ENCODE data around the gene C7orf57.

The C7orf57 gene

DNA sequence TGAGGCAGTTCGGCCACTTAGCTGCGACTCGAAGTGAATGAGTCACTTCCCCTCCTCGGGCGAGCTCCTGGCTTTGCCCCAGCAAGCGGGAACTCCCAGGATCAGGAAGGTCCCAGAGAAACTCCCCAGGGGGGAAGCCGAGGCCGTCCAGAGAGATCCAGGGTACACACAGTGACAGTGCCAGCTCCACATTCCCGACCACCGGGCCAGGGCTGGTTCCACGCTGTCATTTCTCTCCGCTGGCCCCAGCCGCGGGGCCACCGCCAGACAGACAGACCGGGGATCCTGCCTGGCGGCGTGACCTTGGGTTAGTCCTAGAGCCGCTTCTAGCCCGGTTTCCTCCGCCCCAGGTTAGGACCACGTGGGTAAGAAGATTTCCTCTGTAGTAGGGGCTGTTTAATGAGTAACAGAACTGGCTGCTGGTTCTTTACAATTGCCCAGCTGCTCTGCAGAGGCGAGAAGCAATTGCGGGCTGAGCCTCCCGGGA, 53.3 kb downstream of the C7orf57 start:
- DNase-seq, result peak in 1 of 2 experiments; percentile 39

GRCh38 chr7:48089046-48090003, 54.0 kb downstream of the C7orf57 start, which contains the start of gene UPP1:
Gene UPP1, plus strand, starts transcription at chr7:48089265. Its CDS starts 5,519 bp downstream, at chr7:48094784.
- DNase-seq, result peak; percentile 48 to 82

GRCh38 chr7:48090095-48090805, 54.9 kb downstream of the C7orf57 start:
- DNase-seq, result no peak

- no peak for DNase-seq
Observed at GRCh38 chr7:48091506-48092433, 56.4 kb downstream of the C7orf57 start.

GRCh38 chr7:48094861-48095293, 59.5 kb downstream of the C7orf57 start:
- DNase-seq, result no peak

DNA sequence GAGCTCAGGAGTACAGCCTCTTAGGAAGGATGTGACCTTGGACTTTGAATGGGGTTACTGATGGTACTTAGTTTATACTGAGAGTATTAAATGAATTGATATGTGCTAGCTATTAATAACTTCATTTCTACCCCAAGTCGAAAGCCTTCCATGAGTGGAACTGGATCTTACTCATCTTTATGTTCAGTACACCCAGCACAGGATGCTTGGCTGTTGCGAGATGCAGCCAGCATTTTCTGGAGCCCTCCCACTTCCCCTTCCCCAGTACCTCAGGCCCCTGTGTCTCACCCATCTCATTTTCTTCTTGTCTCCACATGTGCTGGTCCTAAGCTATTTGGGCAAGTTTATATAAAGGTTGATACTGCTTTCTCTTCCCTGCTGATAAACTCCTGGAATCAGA, 60.9 kb downstream of the C7orf57 start:
- DNase-seq, result no peak

DNA sequence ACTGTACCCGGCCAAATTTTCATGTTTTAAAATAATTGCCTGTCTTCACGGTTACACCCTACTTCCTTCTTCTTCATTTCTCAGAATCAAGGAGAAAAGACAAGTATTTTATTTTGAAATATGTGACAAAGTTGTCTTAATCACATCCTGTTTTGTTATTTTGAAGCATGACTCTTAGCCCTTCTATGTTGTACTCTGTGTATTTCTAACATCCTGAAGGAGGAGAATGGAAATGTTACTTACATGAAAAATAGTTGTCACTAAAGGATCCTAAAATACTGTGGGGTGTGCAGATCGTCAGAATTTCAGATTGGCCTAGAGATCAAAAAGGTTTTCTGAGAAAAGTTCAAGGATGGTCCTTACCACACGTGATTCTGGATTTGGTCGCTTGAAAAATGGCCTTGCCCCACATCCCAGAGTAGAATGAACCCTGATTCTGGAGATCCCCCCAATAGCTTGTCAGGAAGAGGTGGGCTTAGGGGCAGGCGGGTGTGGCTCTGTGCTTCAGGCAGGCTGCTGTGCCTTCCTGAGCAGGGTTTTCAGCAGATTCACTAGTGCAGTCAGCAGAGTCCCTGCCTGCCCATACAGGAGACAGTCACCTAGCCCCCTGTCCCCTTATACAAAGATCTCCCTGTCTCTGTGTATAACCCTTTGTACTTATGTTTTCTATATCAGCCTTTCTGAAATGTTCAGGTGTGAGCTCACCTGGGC, 62.3 kb downstream of the C7orf57 start:
- no peak for DNase-seq

DNA sequence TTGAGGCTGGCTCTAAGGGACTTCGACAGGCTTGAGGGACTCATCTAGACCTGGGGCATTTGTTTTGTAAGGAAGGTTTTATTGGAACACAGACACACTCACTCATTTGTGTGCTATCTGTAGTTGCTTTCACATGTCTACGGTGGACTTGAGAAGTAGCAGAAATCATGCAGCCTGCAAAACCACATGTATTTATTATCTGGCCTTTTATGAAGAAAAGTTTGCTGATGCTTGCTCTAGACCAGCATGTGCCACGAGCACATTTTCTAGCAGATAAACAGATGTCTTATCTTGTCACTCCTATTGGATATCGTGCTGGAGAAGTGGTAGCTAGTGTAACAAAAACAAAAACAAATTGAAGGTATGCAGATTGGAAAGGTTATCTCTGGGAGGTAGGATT, 63.5 kb downstream of the C7orf57 start:
- no peak for DNase-seq

DNA sequence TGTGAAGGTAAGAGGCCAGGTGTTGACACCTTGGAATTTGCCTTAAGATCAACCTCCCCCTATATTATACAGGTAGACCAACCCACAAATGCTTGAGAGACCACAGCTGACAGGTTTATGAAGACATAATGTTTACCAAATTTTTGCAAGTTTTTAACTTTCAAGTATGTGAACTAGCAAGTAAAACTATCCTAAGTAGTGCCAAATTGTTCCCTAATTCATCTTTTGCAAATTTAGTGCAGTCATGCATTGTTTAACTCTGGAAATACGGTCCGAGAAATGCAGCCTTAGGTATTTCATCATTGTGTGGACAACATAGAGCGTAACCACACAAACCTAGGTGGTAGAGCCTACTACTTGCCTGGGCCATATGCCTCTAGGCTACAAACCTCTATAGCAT, 64.4 kb downstream of the C7orf57 start:
- no peak for DNase-seq

GRCh38 chr7:48101352-48101751, 66.0 kb downstream of the C7orf57 start:
- no peak for DNase-seq

DNA sequence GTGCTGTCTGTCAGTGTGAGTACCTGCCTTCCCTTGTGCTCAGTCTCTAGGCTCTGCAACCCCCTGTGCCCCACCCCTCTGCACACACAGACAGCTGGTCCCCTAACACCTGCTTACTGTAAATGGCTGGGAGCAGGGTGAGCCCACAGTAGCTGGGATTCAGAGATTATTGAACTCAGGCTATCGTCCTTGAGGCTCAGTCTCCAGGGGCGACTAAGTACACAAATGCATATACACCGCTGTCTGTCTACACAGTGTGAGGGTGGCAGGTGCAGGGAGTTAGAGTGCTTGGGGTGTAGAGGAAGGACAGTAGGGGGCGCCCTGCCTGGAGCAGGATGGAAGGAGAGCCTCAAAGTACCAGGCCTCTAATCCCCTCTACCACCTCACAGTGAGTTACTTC, 66.6 kb downstream of the C7orf57 start:
- peak in 1 of 2 experiments; percentile 8 for DNase-seq

- no peak for DNase-seq
Observed at GRCh38 chr7:48102530-48102929, 67.2 kb downstream of the C7orf57 start.

- DNase-seq, result no peak
Observed at GRCh38 chr7:48105045-48105444, 69.7 kb downstream of the C7orf57 start.

- DNase-seq, result no peak
Observed at GRCh38 chr7:48106906-48107659, 71.7 kb downstream of the C7orf57 start.

DNA sequence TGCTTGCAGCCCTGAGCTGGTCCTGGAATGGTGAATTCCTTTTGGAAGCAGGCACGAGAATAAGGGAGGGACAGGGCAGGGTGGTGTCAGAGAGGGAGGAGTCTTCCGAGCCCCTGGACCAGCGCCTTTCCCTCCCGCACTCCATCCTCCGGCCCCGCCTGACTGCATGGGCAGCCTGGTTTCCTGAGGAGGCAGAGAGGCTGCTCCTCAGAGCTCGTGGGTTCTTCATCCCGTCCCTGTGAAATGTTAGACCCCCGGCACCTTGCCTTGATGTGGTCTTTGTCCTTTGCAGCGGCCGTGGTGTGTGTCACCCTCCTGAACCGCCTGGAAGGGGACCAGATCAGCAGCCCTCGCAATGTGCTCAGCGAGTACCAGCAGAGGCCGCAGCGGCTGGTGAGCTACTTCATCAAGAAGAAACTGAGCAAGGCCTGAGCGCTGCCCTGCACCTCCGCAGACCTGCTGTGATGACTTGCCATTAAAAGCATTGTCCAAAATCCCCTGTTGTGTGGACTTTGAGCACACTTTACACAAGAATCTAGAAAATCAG, 72.7 kb downstream of the C7orf57 start:
- DNase-seq, result no peak

- no peak for DNase-seq
Observed at GRCh38 chr7:48108959-48109847, 73.9 kb downstream of the C7orf57 start.

DNA sequence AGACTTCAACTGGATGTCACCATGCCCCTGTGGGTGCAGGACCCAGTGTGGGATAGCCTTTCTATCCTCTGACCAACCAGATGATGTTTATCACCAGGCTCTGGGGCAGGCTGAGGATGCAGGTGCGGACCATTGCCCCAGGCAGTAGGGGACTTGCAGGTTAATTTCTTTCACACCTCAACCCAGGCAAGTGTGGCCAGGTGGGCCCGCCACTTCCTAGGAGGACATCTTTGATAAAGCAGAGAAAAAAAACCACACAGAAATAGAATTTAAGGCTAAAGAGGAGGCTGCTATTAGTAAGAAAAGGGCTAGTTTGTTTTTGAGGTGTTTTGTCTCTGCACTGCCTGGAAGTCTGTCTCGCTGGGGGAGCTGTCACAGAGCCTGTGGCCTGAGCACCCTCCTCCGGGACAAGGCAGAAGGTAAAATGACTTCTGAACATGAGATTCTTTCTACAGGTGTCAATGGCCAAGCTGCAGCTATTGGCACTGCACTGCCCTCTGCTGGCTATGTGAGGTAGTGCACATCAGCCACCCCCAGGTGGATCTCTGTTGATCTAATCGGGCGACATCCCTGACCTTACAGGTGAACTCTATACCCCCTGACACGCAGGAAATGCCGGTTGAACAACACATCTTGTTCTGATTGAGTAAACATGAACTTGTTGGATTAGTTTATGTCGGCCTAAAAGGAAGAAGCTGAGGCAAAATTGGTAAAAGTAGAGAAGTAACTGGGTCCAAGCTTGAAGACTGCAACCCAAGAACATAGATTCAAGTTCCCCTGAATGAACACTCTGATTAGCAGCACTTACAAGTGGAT, 74.7 kb downstream of the C7orf57 start:
- peak; percentile 37 to 73 for DNase-seq

- no peak for DNase-seq
Observed at GRCh38 chr7:48110868-48111267, 75.5 kb downstream of the C7orf57 start.
